PC-9 (cell line): ENCODE data around the gene PADI3. TPM values are rescaled to one million over a fixed set of nuclear protein-coding genes. Genes with fewer than 3 reads are reported as not detected.

Experiments used
- BruUV-seq: library from RNA; stranded (reverse); fragments of 400-500 nt; replicated peaks from 2 replicates; lab custom pipeline; 2021; lab: Mats Ljungman, UMichigan
- CTCF ChIA-PET: fragments of 300-600 bp; sonication (Branson Sonifier 250); formaldehyde crosslinking; loops from one replicate; lab custom pipeline; 2022; ENCODE audit warnings: antibody characterized with exemption; lab: Charles Lee
- POLR2A ChIA-PET: fragments of 300-600 bp; sonication (Branson Sonifier 250); formaldehyde crosslinking; loops from one replicate; lab custom pipeline; 2022; ENCODE audit warnings: antibody characterized with exemption; ENCODE audit not compliant: unreplicated experiment; lab: Charles Lee
- DNase-seq, 2 experiments: peaks; one replicate each; pipeline versions ENCODE4 v3.0.0 to v3.0.0-alpha.2; 2015 to 2022; ENCODE audit warnings: mixed read lengths in 1 of 2
- H2AFZ ChIP-seq: fragments of 200-600 bp; sonication (generic); 2 replicates; pipeline ENCODE4 v1.8.1; 2017; ENCODE audit warnings: antibody characterized with exemption
- H3F3A ChIP-seq: fragments of 200-600 bp; sonication (generic); 2 replicates; pipeline ENCODE4 v1.8.1; 2017; ENCODE audit warnings: antibody characterized with exemption, mild to moderate bottlenecking, low read depth; ENCODE audit not compliant: insufficient read depth
- H3K27ac ChIP-seq: fragments of 200-600 bp; sonication (generic); 2 replicates; pipeline ENCODE4 v1.6.1; 2016; ENCODE audit warnings: mixed run types
- H3K27me3 ChIP-seq: fragments of 200-600 bp; sonication (generic); 2 replicates; pipeline ENCODE4 v1.6.1; 2016; ENCODE audit warnings: low read depth, mixed run types; ENCODE audit not compliant: insufficient read depth
- H3K36me3 ChIP-seq: fragments of 200-600 bp; sonication (generic); 2 replicates; pipeline ENCODE4 v1.6.1; 2016; ENCODE audit warnings: low read depth, mixed run types
- H3K4me1 ChIP-seq: fragments of 200-600 bp; sonication (generic); replicated peaks from 2 replicates; pipeline ENCODE4 v1.6.1; 2016; ENCODE audit warnings: mixed run types; ENCODE audit not compliant: insufficient read depth
- H3K4me2 ChIP-seq: fragments of 200-600 bp; sonication (generic); 2 replicates; pipeline ENCODE4 v1.6.1; 2017; ENCODE audit warnings: mixed run types
- H3K4me3 ChIP-seq: fragments of 200-600 bp; sonication (generic); 2 replicates; pipeline ENCODE4 v1.6.1; 2016; ENCODE audit warnings: mixed run types
- H3K79me2 ChIP-seq: fragments of 200-600 bp; sonication (generic); 2 replicates; pipeline ENCODE4 v1.6.1; 2017; ENCODE audit warnings: low read depth, mixed run types
- H3K9me2 ChIP-seq: fragments of 200-600 bp; sonication (generic); 2 replicates; pipeline ENCODE4 v1.8.1; 2017; ENCODE audit warnings: mild to moderate bottlenecking; ENCODE audit not compliant: insufficient read depth
- H3K9me3 ChIP-seq: fragments of 200-600 bp; sonication (generic); 2 replicates; pipeline ENCODE4 v1.8.1; 2016; ENCODE audit warnings: low read depth; ENCODE audit not compliant: insufficient read depth
- H4K20me1 ChIP-seq: fragments of 200-600 bp; sonication (generic); 2 replicates; pipeline ENCODE4 v1.8.1; 2017; ENCODE audit not compliant: insufficient read depth
- CTCF ChIP-seq: fragments of 200-600 bp; sonication (generic); conservative IDR thresholded peaks from 2 replicates; pipeline ENCODE4 v1.6.1; 2017; ENCODE audit warnings: mixed run types, antibody characterized with exemption, mild to moderate bottlenecking, moderate library complexity
- EZH2 ChIP-seq: fragments of 200-600 bp; sonication (generic); IDR thresholded peaks from 2 replicates; pipeline ENCODE4 v1.8.0; 2017; ENCODE audit warnings: antibody characterized with exemption, low read depth
- intact Hi-C: fragments of 100-400 bp; cut with micrococcal nuclease; formaldehyde crosslinking; loops from one replicate; pipeline ENCODE4 v1.10.0; 2022; ENCODE audit not compliant: unreplicated experiment
- total RNA-seq: library from RNA; stranded (reverse); gene quantifications from 2 replicates; pipeline ENCODE4 v1.2.3, GENCODE V29; 2021

PADI3 gene
- total RNA-seq, 1 experiment from 2014 or later: 5.0 TPM

GRCh38 chr1:17296086-17296485, 47.2 kb downstream of the PADI3 start:
- H3K4me2 ChIP-seq: no peak overlapping the region
- H3K27me3 ChIP-seq: no peaks in the 10 kb centered on the region
- intact Hi-C loops: no loop called here
- BruUV-seq: no TSS peak
- ChIA-PET POLR2A (no interaction called here), CTCF (no interaction called here)
- H3F3A ChIP-seq: peaks cover 27% of the 10 kb centered on the region
- H4K20me1 ChIP-seq: no peaks in the 10 kb centered on the region
- TF ChIP-seq EZH2 (no peak), CTCF (no peak)
- no peak overlapping the region for H3K27ac ChIP-seq
- no peak overlapping the region for H3K4me3 ChIP-seq
- no peaks in the 10 kb centered on the region for H3K79me2 ChIP-seq
- peaks cover 44% of the 10 kb centered on the region for H3K4me1 ChIP-seq
- H3K9me2 ChIP-seq: no peaks in the 10 kb centered on the region
- H2AFZ ChIP-seq: no peak overlapping the region
- no peaks in the 10 kb centered on the region for H3K36me3 ChIP-seq
- no peak for DNase-seq
- H3K9me3 ChIP-seq: no peaks in the 10 kb centered on the region

GRCh38 chr1:17297991-17298390, 49.1 kb downstream of the PADI3 start:
- no TSS peak for BruUV-seq
- CTCF ChIA-PET: interaction anchor here (0.8 kb wide), 1 partner anchor 24 kb away, joined by 3 read pairs; no protein-coding TSS in a partner anchor
- Histone ChIP-seq H3K27ac (0 out of 2 replicates have a peak overlapping the region, but pooled peaks have one; percentile 34), H4K20me1 (no peaks in the 10 kb centered on the region), H3K36me3 (no peaks in the 10 kb centered on the region), H3F3A (peaks cover 22% of the 10 kb centered on the region), H3K9me2 (no peaks in the 10 kb centered on the region), H2AFZ (no peak overlapping the region), H3K4me1 (peaks cover 34% of the 10 kb centered on the region), H3K4me2 (peak overlapping the region; percentile 51), H3K79me2 (no peaks in the 10 kb centered on the region), H3K27me3 (no peaks in the 10 kb centered on the region), H3K4me3 (no peak overlapping the region), H3K9me3 (peaks cover 3% of the 10 kb centered on the region; the same call in 1 of the 2 replicates)
- POLR2A ChIA-PET: no interaction called here
- intact Hi-C loops: no loop called here
- DNase-seq: peak; percentile 47 to 74
- TF ChIP-seq EZH2 (no peak), CTCF (no peak)

- no TSS peak for BruUV-seq
- POLR2A ChIA-PET: no interaction called here
- Histone ChIP-seq H3K4me2 (no peak overlapping the region), H3K9me2 (no peaks in the 10 kb centered on the region), H3K4me3 (no peak overlapping the region), H2AFZ (no peak overlapping the region), H3K79me2 (no peaks in the 10 kb centered on the region), H4K20me1 (no peaks in the 10 kb centered on the region), H3K27ac (no peak overlapping the region), H3K27me3 (no peaks in the 10 kb centered on the region), H3K36me3 (no peaks in the 10 kb centered on the region), H3F3A (peaks cover 53% of the 10 kb centered on the region), H3K4me1 (peaks cover 61% of the 10 kb centered on the region), H3K9me3 (peaks cover 3% of the 10 kb centered on the region; the same call in 1 of the 2 replicates)
- CTCF ChIA-PET: no interaction called here
- intact Hi-C loops: no loop called here
- DNase-seq: no peak
- TF ChIP-seq EZH2 (no peak), CTCF (no peak)
These were observed 52.9 kb downstream of the PADI3 start for GRCh38 chr1:17301767-17302166.
